AG04449 (cell line): Measurements from ENCODE around the gene XRN2.

Source experiments
- CTCF ChIA-PET: fragments of 350-600 bp; formaldehyde crosslinking; extraction: SDS; loops from one replicate; lab custom pipeline; 2021; ENCODE audit warnings: antibody characterized with exemption; lab: Yijun Ruan, JAX
- POLR2A ChIA-PET: fragments of 400-600, 350-600 bp; formaldehyde crosslinking; extraction: SDS; loops from one replicate; lab custom pipeline; 2020; ENCODE audit warnings: antibody characterized with exemption, inconsistent platforms; lab: Yijun Ruan, JAX
- DNase-seq: peaks from one replicate; pipeline ENCODE4 v3.0.0-alpha.2; 2010; ENCODE audit warnings: low read depth, low spot score
- H3K4me3 ChIP-seq: 2 replicates; pipeline ENCODE4 v1.5.1; 2011; ENCODE audit warnings: low read depth, mild to moderate bottlenecking, control low read depth, low read length
- TF ChIP-seq, protein P1 (sequence below): IDR thresholded peaks from one replicate; pipeline ENCODE4 v1.5.1; 2011; ENCODE audit warnings: mild to moderate bottlenecking, moderate library complexity, low read length, control low read depth, inconsistent platforms; ENCODE audit not compliant: insufficient read depth; ENCODE audit errors: missing control alignments

XRN2 gene

DNA sequence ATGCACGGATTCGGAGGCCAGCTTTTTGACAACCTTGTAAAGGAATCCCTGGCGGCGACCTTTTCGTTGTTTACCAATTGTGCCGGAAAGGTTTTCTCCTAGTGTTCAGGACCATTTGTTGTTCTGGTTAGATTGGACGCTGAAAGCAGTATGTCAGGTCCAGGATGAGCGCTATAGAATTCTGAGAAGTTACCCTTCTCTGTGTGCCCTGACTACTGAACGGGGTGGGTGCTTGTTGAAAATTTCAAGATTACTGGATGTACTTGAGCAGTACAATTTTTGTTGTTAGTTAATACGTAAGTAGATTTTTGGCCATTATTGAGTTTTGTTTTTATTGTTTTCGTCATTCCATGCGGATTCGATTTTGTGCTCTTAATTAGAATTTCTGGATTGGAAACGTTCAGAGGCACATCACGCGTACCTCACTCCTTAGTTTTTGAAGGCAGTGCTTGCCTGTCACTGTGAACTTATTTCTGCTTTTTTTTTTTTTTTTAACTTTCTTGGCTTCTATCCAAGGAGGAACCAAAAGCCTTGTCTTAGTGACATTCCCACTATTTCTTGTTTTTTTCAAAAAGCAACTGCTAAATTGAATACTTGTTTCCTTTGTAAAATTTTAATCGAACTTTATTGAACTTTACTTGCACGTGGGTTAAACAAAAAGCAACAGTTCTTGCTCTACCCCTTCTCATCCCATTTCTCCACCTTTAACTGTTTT, 898 bp downstream of the XRN2 start:
- POLR2A ChIA-PET: interaction anchor here (1.2 kb wide), 1 partner anchor 179 kb away, joined by 4 read pairs; the partner anchor contains the start of gene KIZ
- no peak for DNase-seq
- CTCF ChIA-PET: interaction anchor here (1.0 to 2.3 kb wide), 2 partner anchors 26 to 68 kb away, joined by 6 to 7 read pairs; no protein-coding TSS in a partner anchor
- TF ChIP-seq, protein P1, sequence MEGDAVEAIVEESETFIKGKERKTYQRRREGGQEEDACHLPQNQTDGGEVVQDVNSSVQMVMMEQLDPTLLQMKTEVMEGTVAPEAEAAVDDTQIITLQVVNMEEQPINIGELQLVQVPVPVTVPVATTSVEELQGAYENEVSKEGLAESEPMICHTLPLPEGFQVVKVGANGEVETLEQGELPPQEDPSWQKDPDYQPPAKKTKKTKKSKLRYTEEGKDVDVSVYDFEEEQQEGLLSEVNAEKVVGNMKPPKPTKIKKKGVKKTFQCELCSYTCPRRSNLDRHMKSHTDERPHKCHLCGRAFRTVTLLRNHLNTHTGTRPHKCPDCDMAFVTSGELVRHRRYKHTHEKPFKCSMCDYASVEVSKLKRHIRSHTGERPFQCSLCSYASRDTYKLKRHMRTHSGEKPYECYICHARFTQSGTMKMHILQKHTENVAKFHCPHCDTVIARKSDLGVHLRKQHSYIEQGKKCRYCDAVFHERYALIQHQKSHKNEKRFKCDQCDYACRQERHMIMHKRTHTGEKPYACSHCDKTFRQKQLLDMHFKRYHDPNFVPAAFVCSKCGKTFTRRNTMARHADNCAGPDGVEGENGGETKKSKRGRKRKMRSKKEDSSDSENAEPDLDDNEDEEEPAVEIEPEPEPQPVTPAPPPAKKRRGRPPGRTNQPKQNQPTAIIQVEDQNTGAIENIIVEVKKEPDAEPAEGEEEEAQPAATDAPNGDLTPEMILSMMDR: no peak
- H3K4me3 ChIP-seq: peak overlapping the region; percentile 76

GRCh38 chr20:21308340-21308739, 5.2 kb downstream of the XRN2 start:
- no peak for DNase-seq
- TF ChIP-seq, protein P1: no peak
- ChIA-PET POLR2A (no interaction called here), CTCF (no interaction called here)
- no peak overlapping the region for H3K4me3 ChIP-seq

DNA sequence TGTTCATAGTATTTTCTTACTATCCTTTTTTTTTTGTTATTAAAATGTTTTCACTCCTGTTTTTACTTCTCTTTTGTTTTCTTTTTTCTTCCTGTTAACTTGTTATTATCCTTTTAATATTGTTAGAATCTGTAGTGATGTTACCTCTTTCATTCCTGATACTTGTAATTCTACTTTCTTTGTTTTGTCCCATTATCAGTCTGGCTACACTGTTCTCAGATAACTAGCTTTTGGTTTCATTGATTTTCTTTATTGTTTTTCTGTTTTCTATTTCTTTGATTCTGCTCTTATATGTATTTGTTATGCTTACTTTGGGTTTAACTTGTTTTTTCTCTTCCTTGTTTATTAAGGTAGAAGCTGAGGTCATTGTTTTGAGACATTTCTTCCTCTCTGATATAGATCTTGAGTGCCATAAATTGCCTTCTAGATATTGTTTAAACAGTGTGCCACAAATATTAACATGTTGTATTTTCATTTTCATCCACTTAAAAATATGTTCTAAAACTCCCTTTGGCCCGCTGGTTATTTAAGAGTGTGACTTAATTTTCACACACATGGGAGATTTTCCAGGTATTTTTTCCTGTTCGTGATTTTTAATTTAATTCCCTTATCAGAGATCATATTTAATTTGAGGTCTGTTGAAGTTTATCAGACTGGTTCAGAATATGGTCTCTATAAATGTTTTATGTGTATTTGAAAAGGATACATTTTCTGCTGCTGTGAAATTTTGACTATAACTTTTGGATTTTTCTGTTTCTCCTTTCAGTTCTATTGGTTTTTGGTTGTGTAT, 6.7 kb downstream of the XRN2 start:
- no peak overlapping the region for H3K4me3 ChIP-seq
- no peak for DNase-seq
- CTCF ChIA-PET: interaction anchor here (1.2 kb wide), 1 partner anchor 74 kb away, joined by 3 read pairs; no protein-coding TSS in a partner anchor
- TF ChIP-seq, protein P1: no peak
- POLR2A ChIA-PET: no interaction called here

DNA sequence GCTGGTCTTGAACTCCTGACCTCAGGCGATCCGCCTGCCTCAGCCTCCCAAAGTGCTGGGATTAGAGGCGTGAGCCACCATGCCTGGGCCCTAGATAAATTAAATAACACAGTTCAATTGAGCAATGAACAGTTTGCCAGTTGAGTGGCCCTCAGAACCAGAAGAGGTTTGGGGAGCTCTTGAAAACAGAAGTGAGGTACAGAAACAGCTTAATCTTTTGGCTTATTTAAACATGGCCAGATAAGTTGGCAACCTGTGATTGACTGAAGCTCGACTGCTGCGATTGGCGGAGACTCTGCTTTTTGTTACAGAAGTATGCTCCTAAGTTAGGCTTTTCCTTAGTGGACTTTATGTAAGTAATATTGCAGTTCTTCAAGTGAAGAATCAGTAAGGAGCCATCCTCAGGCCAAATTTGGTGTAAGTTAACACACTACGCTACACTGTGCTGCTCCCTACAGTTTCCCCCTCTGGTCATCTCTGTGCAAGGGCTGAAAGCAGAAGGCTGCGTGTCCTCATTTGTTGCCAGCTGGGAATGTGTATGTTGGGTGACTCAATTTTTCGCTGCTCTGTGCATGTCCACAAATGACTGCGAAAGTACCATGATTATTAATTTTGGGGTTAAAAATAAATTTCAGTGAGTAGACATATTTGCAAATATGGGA, 9.8 kb downstream of the XRN2 start:
- TF ChIP-seq, protein P1: no peak
- H3K4me3 ChIP-seq: no peak overlapping the region
- no peak for DNase-seq
- POLR2A ChIA-PET: no interaction called here
- CTCF ChIA-PET: interaction anchor here (1.5 kb wide), 1 partner anchor 77 kb away, joined by 5 read pairs; no protein-coding TSS in a partner anchor

- peak; percentile 14 for DNase-seq
- POLR2A ChIA-PET: no interaction called here
- TF ChIP-seq, protein P1: no peak
- CTCF ChIA-PET: no interaction called here
- no peak overlapping the region for H3K4me3 ChIP-seq
These were observed 12.0 kb downstream of the XRN2 start for GRCh38 chr20:21315138-21315537.
